Stimulated activated CD8-positive, alpha-beta memory T cell treated with anti-CD3 and anti-CD28 coated beads, Interleukin-7, amount 100 ng/mL, for 48 hours (primary cell): ENCODE measurements around the gene DROSHA.

Source experiments
- DNase-seq, 2 donors: peaks; one replicate each; pipeline ENCODE4 v3.0.0-alpha.2; 2020; ENCODE audit warnings: low read depth in 1 of 2; ENCODE audit errors: extremely low read depth in 1 of 2

DROSHA gene

GRCh38 chr5:31355337-31355736 lies 176.6 kb downstream of the DROSHA start:
- DNase-seq = no peak
